Activated B cell treated with CpG ODN at 0.5 μM for 24 hours (primary cell): Measurements from ENCODE around the gene SGK1. TPM values are rescaled to one million over a fixed set of nuclear protein-coding genes. Genes with fewer than 3 reads are reported as not detected.

Experiments used
- ATAC-seq: fragments of 200-7000 bp; cut with Tn5 transposase; one replicate; pipeline ENCODE4 v1.10.0; 2021; ENCODE audit warnings: low read depth, mild to moderate bottlenecking, moderate library complexity
- CTCF ChIA-PET: fragments of 350-600 bp; sonication (Branson Sonifier 250); formaldehyde crosslinking; loops from one replicate; lab custom pipeline; 2021; ENCODE audit warnings: antibody characterized with exemption; lab: Charles Lee
- POLR2A ChIA-PET: fragments of 350-600 bp; sonication (Branson Sonifier 250); formaldehyde crosslinking; loops from one replicate; lab custom pipeline; 2021; ENCODE audit warnings: antibody characterized with exemption; lab: Charles Lee
- DNase-seq: peaks from one replicate; pipeline ENCODE4 v3.0.0; 2022
- H3K27ac Mint-ChIP-seq: one replicate; pipeline ENCODE4 v1.8.0; 2020; ENCODE audit warnings: mixed read lengths
- H3K27me3 Mint-ChIP-seq: one replicate; pipeline ENCODE4 v1.8.0; 2021; ENCODE audit warnings: mixed read lengths
- H3K36me3 Mint-ChIP-seq: one replicate; pipeline ENCODE4 v1.8.0; 2021; ENCODE audit warnings: low read depth, mixed read lengths
- H3K4me1 Mint-ChIP-seq: one replicate; pipeline ENCODE4 v1.8.0; 2021; ENCODE audit warnings: mixed read lengths
- H3K4me3 Mint-ChIP-seq: one replicate; pipeline ENCODE4 v1.8.0; 2020; ENCODE audit warnings: mild to moderate bottlenecking, mixed read lengths
- H3K9me3 Mint-ChIP-seq: one replicate; pipeline ENCODE4 v1.8.0; 2020; ENCODE audit warnings: mixed read lengths
- CTCF ChIP-seq: fragments of 200-600 bp; IDR thresholded peaks from one replicate; pipeline ENCODE4 v1.8.0; 2022; ENCODE audit warnings: antibody characterized with exemption, mild to moderate bottlenecking
- intact Hi-C: fragments of 100-400 bp; cut with micrococcal nuclease; formaldehyde crosslinking; loops from one replicate; pipeline ENCODE4 v1.15.1; 2024
- total RNA-seq: library from RNA; stranded (reverse); gene quantifications from 2 replicates; pipeline ENCODE4 v1.2.3, GENCODE V29; 2022

The SGK1 gene
- total RNA-seq, 1 donor from 2014 or later: 36.2 TPM

DNA sequence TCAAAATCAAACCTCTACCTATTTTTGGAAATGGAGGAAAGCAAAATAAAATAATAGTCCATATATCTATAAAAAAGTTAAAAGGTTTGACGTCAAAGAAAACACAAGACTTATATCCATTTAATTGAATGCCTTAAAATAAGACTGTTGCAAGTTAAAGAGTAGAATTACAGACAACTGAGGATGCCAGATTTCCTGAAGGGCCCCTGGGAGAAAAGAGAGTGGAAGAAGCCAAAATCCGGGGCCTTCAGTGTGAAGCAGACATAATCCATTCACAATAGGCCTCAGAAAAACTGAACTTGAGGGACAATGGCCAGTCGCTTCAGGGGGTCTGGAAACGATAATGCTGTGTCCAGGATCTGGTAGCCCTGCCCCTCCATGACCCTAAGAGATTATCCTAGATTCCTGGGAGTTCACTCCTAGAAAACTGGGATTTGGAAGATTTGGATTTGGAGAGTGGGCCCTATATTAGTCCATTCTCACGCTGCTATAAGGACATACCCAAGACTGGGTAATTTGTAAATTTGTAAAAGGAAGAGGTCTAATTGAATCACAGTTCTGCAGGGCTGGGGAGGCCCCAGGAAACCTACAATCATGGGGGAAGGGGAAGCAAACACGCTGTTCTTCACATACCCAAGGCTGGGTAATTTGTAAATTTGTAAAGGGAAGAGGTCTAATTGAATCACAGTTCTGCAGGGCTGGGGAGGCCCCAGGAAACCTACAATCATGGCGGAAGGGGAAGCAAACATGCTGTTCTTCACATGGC, 171.5 kb downstream of the SGK1 start:
- H3K36me3 Mint-ChIP-seq: no peaks in the 10 kb centered on the region
- H3K27me3 Mint-ChIP-seq: no peaks in the 10 kb centered on the region
- H3K27ac Mint-ChIP-seq: no peak overlapping the region
- intact Hi-C loops: no loop called here
- no peak for ATAC-seq
- CTCF ChIA-PET: interaction anchor here (0.6 kb wide), 1 partner anchor 130 kb away, joined by 3 read pairs; no protein-coding TSS in a partner anchor
- no peaks in the 10 kb centered on the region for H3K4me1 Mint-ChIP-seq
- H3K9me3 Mint-ChIP-seq: no peaks in the 10 kb centered on the region
- no peak overlapping the region for H3K4me3 Mint-ChIP-seq
- no peak for TF ChIP-seq CTCF
- no peak for DNase-seq
- POLR2A ChIA-PET: no interaction called here

DNA sequence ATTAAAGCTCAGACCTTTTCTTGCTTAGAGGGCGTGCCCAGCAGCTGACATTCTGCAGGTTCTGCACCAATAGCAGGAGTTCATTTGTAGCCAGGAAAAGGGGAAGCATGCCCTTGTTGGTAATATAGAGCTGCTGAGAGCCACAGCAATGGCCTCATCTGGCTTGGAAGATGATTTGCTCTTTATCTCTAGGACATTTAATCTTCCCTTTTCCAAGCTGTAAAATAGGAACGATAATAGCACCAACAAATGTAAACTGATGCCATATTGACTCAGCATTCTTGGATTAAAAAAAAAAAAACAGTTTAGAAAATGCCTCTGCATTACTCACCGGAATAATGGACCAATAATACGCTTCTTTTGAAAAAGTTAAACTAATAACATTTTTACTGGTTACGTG, 172.1 kb downstream of the SGK1 start:
- intact Hi-C loops: no loop called here
- DNase-seq: no peak
- Mint-ChIP-seq H3K27ac (no peak overlapping the region), H3K9me3 (no peaks in the 10 kb centered on the region), H3K36me3 (no peaks in the 10 kb centered on the region), H3K4me3 (no peak overlapping the region), H3K27me3 (no peaks in the 10 kb centered on the region), H3K4me1 (no peaks in the 10 kb centered on the region)
- CTCF ChIA-PET: interaction anchor here (1.1 to 2.0 kb wide), 2 partner anchors 11 to 795 kb away, joined by 4 to 7 read pairs; no protein-coding TSS in a partner anchor
- TF ChIP-seq CTCF: no peak
- peak; percentile 67 for ATAC-seq
- POLR2A ChIA-PET: interaction anchor here (0.7 kb wide), 1 partner anchor 24 kb away, joined by 3 read pairs; no protein-coding TSS in a partner anchor

- ChIA-PET POLR2A (no interaction called here), CTCF (interaction anchor here (1.3 to 1.4 kb wide), 2 partner anchors 15 to 19 kb away, joined by 4 read pairs; no protein-coding TSS in a partner anchor)
- Mint-ChIP-seq H3K36me3 (no peaks in the 10 kb centered on the region), H3K4me1 (no peaks in the 10 kb centered on the region), H3K9me3 (no peaks in the 10 kb centered on the region), H3K27me3 (peaks cover 4% of the 10 kb centered on the region), H3K4me3 (no peak overlapping the region), H3K27ac (no peak overlapping the region)
- no peak for TF ChIP-seq CTCF
- DNase-seq (no peak), ATAC-seq (no peak)
- intact Hi-C loops: no loop called here
Measured at GRCh38 chr6:134138226-134138975, 179.5 kb downstream of the SGK1 start.

GRCh38 chr6:134134654-134135053, 183.3 kb downstream of the SGK1 start:
- Mint-ChIP-seq H3K9me3 (peaks cover 5% of the 10 kb centered on the region), H3K27ac (no peak overlapping the region), H3K36me3 (no peaks in the 10 kb centered on the region), H3K4me3 (no peak overlapping the region), H3K27me3 (peaks cover 4% of the 10 kb centered on the region), H3K4me1 (no peaks in the 10 kb centered on the region)
- intact Hi-C loops: no loop called here
- ChIA-PET POLR2A (no interaction called here), CTCF (no interaction called here)
- ATAC-seq (no peak), DNase-seq (no peak)
- TF ChIP-seq CTCF: no peak
